Cardiac fibroblast (primary cell): Measurements from ENCODE around the gene DHRS12.

Source experiments
- DNase-seq, 2 donors: peaks; one replicate each; pipeline versions ENCODE4 v3.0.0 to v3.0.0-alpha.2; 2010; ENCODE audit warnings: low read depth in 2 of 2
- H3K4me3 ChIP-seq, 2 donors: replicated peaks in 1 of 2; 1 replicate in 1 of 2; 2 replicates in 1 of 2; pipeline ENCODE4 v1.5.1; 2011; ENCODE audit warnings: low read depth in 2 of 2, low read length in 2 of 2, mild to moderate bottlenecking in 2 of 2, moderate library complexity in 1 of 2
- CTCF ChIP-seq: IDR thresholded peaks from one replicate; pipeline ENCODE4 v1.5.1; 2011; ENCODE audit warnings: low read depth, mild to moderate bottlenecking, low read length, inconsistent platforms

DHRS12 gene

GRCh38 chr13:51796546-51796945, 7.4 kb downstream of the DHRS12 start:
- TF ChIP-seq CTCF = no peak
- H3K4me3 ChIP-seq = no peak overlapping the region
- DNase-seq = no peak

- TF ChIP-seq CTCF = no peak
- DNase-seq = no peak
Observed at GRCh38 chr13:51795419-51795818, 8.5 kb downstream of the DHRS12 start.

GRCh38 chr13:51794964-51795363, 9.0 kb downstream of the DHRS12 start:
- no peak for DNase-seq
- TF ChIP-seq CTCF = no peak
- H3K4me3 ChIP-seq = no peak overlapping the region

More at GRCh38 chr13:51795419-51795818, 8.5 kb downstream of the DHRS12 start:
- H3K4me3 ChIP-seq = no peak overlapping the region

- no peak for TF ChIP-seq CTCF
- DNase-seq = peak; percentile 66 to 85
- H3K4me3 ChIP-seq = no peak overlapping the region
Observed at GRCh38 chr13:51793570-51794271, 10.2 kb downstream of the DHRS12 start.

GRCh38 chr13:51786425-51787265, 17.3 kb downstream of the DHRS12 start:
- no peak overlapping the region for H3K4me3 ChIP-seq
- TF ChIP-seq CTCF = no peak
- DNase-seq = peak in 1 of 2 donors; percentile 21

GRCh38 chr13:51785712-51786424, 18.1 kb downstream of the DHRS12 start:
- DNase-seq = peak; percentile 40 to 65
- H3K4me3 ChIP-seq = no peak overlapping the region
- no peak for TF ChIP-seq CTCF
